HG03175 (cell line): ENCODE data around the gene GRIP1.
"Not testable (repeated sequence)": the region's sequence is repeated elsewhere in the genome, so short reads cannot be mapped to it uniquely, and the experiment has no call there.

Source experiments
- ATAC-seq: cut with Tn5 transposase; IDR thresholded peaks from one replicate; pipeline ENCODE4 v1.9.1; 2021; ENCODE audit warnings: mild to moderate bottlenecking, moderate library complexity; ENCODE audit not compliant: unreplicated experiment

GRIP1 gene

GRCh38 chr12:66541426-66541825 lies 137.4 kb downstream of the GRIP1 start:
- ATAC-seq, result no peak

GRCh38 chr12:66539431-66539830 lies 139.4 kb downstream of the GRIP1 start:
- ATAC-seq, result no peak

DNA sequence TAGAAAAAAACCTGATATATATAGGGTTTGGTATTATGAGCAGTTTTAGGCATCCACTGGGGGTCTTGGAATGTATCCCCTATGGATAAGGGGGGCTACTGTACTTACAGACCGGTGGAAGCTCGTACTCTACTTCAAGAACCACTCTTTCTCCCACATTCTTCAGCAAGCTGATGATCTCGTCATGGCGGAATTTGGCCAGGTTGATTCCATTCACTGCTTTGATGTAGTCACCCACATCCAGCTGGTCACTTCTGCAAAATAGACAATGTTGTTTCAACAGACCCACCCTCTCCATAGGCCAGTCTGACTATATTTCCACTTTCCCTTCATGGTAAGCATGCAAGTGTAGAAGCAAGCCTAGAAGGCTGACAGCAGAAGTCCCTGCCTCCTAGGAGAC lies 139.9 kb downstream of the GRIP1 start:
- ATAC-seq, result no peak

- ATAC-seq, result no peak
These were observed 141.0 kb downstream of the GRIP1 start for GRCh38 chr12:66537876-66538275.

GRCh38 chr12:66533767-66534166 lies 145.1 kb downstream of the GRIP1 start:
- no peak for ATAC-seq

- no peak for ATAC-seq
These were observed 147.1 kb downstream of the GRIP1 start for GRCh38 chr12:66531766-66532165.

GRCh38 chr12:66529934-66530333 lies 148.9 kb downstream of the GRIP1 start:
- ATAC-seq, result no peak

- ATAC-seq, result no peak
These were observed 162.3 kb downstream of the GRIP1 start for GRCh38 chr12:66516561-66516960.

GRCh38 chr12:66516133-66516532 lies 162.7 kb downstream of the GRIP1 start:
- no peak for ATAC-seq

GRCh38 chr12:66514581-66514980 lies 164.3 kb downstream of the GRIP1 start:
- ATAC-seq, result no peak

GRCh38 chr12:66508025-66508424 lies 170.9 kb downstream of the GRIP1 start:
- ATAC-seq, result no peak

DNA sequence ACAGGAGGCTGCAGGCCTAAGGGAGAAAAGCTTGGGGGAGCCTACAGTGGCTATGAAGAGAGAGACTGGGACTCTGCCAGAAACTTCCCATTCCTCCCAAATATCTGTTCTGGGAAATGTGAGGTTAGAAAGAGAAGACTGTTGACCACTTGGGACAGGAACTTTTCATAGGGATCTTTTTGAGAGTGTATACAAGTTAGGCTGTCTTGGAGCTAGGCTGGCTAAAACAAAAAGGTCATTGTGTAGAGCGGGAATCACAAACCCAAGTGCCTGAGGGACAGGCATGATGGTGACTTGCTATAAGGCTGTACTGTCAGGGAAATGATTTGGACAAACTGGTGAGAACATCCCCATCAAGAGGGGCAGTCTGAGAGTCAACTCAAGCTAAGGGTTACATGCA lies 175.1 kb downstream of the GRIP1 start:
- ATAC-seq, result no peak

- ATAC-seq, result no peak
These were observed 176.0 kb downstream of the GRIP1 start for GRCh38 chr12:66502911-66503310.

- peak; percentile 71 for ATAC-seq
These were observed 178.0 kb downstream of the GRIP1 start for GRCh38 chr12:66500841-66501240.

- no peak for ATAC-seq
These were observed 178.8 kb downstream of the GRIP1 start for GRCh38 chr12:66500091-66500490.

DNA sequence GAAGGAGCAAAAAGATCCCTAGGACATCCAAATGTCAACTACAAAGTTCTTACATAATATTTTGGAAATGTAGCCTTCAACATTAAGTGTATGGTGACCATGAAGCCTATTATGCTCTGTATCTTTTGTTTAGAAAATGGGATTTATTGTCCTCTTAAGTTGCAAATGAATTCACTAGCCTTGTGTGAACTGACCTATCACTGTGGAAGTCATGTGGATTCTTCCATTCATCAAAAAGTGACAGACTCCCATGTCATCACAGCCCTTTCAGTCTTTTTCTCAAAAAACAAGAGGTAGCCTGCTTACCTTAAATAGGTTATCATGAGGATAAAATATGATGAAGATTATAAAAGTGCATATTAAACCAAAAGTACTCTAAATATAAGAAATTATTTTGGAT lies 179.9 kb downstream of the GRIP1 start:
- ATAC-seq, result no peak

- not testable (repeated sequence) for ATAC-seq
These were observed 180.8 kb downstream of the GRIP1 start for GRCh38 chr12:66498059-66498458.

GRCh38 chr12:66497008-66497897 lies 181.6 kb downstream of the GRIP1 start:
- no peak for ATAC-seq

- no peak for ATAC-seq
These were observed 182.3 kb downstream of the GRIP1 start for GRCh38 chr12:66496595-66496994.

GRCh38 chr12:66495709-66496108 lies 183.2 kb downstream of the GRIP1 start:
- no peak for ATAC-seq

GRCh38 chr12:66493819-66494218 lies 185.1 kb downstream of the GRIP1 start:
- ATAC-seq, result no peak

DNA sequence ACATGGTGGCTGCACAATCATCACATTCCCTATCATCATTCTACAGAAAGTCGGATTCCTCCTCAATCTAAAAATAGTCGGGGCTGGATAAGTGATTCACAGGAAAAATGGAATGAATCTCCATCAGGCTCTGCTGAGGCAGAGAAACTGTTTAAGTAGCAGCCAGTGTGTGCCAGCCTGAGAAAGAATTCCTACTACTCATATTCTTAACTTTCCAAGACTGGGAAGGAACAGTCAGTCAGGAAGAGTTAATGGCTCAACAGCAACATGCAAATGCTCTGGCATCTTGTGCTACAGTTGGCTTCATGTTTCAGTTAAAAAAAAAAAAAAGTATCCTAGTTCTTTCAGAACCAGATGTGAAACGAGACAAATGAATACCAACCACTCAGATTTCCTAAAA lies 187.0 kb downstream of the GRIP1 start:
- no peak for ATAC-seq
